LHCN-M2 (cell line): Measurements from ENCODE around the gene ALS2. TPM values are rescaled to one million over a fixed set of nuclear protein-coding genes. Genes with fewer than 3 reads are reported as not detected.
"Not testable (repeated sequence)": the region's sequence is repeated elsewhere in the genome, so short reads cannot be mapped to it uniquely, and the experiment has no call there.

Source experiments
- DNase-seq: peaks from one replicate; pipeline ENCODE4 v3.0.0-alpha.2; 2012; ENCODE audit warnings: low read depth
- total RNA-seq: library from RNA; depleted of rRNA; stranded (reverse); fragments of >200 nt; gene quantifications from 2 replicates; pipeline ENCODE4 v1.2.3, GENCODE V29; 2014

The ALS2 gene
- total RNA-seq, 1 experiment from 2014 or later: 25.8 TPM

DNA sequence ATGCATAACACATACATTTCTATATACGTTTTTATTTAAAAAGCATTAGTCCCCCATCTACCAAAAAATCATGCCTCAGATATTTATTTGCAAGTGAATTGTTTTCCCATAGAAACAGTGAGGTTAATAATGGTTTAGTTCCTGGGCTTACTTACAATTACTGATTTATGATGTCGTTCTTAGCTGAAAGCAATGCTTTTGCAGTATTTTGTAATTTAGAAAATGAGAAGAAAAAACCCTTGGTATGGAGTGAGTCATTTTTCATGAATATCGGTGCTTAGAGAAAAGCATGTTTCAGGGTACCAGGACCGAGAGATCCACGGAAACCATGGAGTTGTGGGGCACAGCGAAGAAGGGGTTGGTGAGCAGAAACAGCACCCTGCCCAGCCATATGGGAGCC lies 13.6 kb upstream of the ALS2 start:
- DNase-seq: no peak

DNA sequence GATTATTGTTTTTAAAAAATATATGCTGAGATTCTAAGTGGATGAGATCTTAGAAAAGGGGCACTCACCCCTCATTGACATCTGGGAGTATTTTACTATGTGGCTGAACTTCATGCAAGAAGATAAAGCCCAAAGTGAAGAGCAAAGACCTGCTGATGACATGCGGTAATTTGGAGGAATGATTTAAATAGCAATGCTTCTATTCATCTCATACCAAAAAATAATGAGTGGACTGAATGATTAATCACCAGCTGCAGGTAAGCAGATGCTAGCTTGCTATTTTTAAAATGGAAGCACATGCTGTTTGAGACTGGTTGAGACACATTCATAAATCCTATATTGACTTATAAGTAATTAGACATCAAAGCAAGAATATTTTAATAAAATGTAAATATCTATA lies 12.9 kb upstream of the ALS2 start:
- no peak for DNase-seq

DNA sequence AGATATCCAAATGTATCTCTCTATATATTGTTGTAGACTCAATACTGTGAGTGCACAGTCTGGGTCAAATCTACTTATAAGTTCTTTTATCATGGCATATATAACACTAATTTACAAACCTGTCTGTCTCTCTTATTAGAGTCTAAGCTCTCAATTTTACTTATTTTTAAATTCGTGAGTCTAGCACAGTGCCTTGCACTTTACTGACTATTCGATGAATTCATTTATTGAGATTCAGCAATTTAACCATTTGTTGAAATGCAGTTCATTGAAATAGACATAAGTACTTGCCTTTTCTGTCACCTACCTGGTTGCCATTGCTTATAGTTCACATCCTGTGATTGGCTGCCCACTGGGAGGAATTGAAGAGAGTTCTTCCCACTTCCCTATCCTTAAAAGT lies 10.3 kb upstream of the ALS2 start:
- no peak for DNase-seq

DNA sequence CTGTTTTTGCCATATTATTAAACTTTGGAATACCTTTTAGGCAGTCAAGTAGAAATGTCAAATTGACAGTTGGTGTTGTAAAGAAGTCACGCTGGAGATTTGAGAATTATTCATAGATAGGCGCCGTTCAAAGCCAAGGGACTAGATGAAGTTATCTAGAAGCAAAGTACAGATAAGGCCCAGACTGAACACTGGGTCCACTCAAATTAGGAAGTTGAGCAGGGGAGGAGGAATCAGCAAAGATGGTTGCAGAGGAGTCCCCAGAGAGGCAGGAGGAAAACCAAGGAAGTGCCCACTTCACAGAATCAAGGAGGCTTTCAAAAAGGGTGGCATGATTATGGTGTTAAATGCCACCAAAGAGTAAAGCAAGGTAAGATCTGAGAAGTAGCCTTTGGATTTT lies 9.6 kb upstream of the ALS2 start:
- no peak for DNase-seq

DNA sequence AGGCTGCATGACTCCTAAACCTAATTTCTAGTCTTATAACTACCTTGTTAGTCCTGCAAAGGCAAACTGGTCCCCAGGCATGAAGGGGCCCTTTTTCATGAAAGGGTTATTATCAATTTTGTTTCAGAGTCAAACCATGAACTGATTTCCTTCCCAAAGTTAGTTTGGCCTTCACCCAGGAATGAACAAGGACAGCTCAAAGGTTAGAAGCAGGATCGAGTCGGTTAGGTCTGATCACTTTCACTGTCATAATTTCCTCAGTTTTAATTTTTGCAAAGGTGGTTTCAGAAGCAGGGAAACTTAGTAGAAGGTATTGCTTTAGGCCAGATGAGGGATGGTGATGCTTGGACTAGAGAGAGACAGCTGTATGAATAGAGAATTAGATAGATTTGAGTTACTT lies 8.7 kb upstream of the ALS2 start:
- no peak for DNase-seq

DNA sequence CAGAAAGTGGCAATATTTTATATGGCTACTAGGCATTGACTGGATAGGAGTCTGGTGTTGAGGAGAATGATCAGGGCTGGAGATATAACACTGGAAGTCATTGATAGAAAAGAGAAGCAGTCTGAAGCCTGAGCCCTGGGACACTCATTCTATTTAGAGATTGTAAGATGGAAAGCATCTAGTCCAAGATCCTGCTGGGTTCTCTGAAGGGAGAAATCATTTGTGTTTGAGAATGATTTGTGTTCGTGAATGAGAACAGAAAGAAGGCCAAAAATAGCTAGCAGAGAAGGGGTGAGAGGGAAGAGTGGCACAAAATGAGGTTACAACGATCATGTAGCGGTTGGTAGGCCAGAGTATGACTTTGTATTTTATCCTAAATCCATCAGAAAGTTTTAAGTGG lies 7.6 kb upstream of the ALS2 start:
- no peak for DNase-seq

DNA sequence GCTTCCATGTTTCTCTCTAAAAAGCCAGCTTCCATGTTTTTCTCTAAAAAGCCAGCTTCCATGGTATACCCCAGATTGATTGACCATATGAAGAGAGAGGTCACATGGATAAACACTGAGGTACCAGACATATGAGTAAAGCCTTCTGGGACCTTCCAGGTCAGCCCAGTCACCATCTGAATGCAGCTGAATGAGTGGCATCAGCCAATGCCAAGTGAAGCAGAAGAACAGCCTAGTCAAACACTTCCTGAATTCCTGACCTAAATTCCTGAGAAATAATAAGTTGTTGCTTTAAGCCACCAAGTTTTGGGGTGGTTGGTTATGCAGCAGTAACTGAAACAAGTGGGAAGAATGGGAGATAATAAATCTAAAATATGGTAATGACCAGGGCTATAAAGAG lies 5.7 kb upstream of the ALS2 start:
- DNase-seq: no peak

DNA sequence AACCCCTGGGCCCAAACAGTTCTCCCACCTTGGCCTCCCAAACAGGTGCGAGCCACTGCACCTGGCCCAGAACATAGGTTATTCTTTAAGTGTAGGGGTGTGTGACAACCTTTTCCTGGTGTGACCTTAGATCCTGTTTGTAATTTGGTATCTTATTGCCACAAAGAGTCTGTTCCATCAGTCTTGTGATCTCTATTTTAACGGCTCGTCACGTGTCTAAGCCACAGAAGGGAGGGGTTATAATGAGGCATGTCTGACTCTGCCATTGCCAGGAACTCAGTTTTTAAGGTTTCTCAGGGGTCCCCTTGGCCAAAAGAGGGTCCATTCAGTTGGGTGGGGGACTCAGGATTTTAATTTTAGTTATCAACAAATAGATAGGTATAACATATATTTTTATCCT lies 4.4 kb upstream of the ALS2 start:
- DNase-seq: no peak

DNA sequence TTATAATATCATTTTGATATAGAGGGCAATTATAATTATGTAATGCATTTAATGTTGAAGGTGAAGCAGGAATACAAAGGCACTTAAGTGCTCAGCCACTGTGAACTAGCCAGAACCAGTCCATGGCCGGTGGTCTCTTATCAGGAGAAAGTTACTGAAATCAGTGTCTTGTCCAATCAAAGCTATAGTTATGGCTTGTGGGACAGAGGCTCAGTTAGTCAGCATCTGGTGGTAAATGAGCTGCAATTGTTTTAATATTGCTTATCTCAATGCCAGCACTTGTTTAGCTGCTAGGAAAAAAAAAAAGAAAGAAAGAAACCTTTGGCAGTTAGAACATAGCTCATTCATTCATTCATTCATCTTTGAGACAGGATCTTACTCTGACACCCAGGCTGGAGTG lies 3.8 kb upstream of the ALS2 start:
- no peak for DNase-seq

DNA sequence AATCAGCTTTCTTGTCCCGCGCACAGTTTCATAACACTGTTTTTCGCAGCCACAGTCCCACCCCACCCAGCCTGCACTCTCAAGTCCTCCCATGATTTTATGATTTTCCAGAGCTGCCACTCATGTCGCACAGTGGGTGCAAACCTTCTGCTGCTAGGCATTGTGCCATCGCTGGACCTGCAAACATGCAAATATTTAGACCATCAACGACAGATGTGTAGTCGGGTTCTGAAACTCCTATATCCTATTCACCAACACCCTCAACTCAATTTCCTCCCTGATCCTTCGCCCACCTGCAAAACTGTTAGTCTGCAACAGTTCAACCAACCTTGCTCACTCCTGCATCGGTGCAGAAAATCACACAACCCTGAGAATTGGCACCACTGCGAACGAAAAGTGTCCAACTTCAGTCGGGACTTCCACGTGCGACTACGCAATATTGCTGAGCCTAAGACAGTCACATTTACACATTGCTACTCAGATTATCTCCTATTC lies 871 bp upstream of the ALS2 start:
- DNase-seq: no peak

DNA sequence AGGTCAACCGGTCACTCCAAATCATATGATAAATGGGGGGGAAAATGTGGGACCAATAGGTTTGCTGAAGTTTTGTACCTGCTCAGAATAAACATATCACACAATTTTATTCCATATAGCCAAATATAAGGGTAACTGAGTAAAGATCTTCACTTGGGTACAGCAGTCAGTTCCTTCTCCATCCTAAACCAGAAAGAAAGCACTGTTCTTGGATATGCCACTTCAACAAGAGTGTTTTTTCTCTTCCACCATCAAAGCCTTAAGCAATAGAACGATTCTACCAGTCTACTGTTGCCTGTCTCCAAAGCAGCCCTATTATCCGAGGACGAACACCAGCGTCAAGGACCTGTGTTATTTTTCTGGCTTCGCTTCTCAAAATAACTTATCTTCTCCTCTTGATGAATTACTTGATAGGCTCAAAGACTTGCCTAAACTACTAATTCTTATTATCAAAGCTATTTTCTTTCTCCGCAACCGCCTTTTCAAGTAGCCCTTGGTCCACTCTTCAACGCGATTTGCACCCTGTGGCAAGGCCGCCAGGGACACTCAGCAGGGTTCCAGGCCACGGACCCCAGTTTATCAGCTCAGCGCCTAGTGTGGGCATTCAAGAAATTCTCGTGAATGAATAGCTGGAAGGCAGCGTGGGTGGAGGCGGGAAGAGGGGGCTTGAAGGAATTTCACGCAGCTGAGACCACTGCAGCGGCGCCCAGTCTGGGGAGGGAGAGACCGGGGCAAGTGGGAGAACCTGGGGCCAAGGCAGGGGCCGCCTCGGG lies 646 bp downstream of the ALS2 start:
- peak; percentile 31 for DNase-seq

DNA sequence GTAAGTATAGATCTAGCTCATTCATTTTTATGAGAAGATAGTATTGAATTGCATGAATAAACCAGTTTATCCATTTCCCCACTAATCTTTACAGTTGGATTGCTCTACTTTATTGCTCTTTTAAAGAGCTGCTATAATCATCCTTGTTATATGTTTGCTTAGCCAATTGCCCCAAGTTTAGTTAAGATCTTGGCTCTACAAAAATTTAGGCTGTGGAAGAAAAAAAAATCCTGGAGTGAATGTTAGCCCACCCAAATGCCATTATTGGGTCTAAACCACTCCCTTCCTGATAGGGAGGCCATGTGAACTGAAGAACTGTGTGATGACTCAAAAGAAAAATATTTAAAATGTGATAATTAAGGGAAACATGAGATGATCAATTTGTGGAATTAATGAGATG lies 2.9 kb downstream of the ALS2 start:
- no peak for DNase-seq

DNA sequence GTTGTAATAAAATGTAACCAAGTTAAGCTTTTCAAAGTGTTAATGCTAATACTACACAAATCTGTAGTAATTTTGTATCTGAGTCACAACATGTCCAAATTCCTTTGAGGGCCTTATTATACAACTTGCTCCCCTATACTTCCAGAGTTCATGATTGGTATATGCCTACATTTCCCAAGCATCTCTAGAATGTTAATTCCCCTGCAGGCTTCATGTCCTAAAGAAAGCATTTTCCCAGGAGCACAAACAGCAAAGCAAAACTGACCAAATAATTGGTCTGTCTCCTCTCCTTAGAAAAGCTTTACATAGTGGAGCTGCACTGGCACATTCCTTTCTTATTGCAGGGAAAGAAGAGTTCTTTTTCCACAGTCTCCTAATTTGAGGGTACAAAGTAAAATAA lies 3.7 kb downstream of the ALS2 start:
- DNase-seq: no peak

DNA sequence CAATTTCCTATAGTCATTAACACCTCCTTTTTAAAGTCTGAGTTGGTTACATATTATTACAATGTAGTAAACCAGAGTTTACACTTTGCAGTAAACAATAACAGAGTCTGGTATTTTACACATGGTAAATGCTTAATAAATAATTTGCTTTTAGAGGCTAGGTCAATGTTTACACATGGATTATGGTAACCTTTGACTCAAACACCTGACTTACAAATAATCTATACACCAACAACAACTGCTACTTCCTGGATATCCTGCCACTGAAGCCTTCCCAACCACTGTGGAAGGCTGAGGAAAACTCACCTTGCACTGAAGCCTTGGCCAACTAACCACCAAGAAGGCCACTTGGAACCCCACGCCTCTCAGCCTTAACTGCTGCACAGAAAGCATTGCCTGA lies 5.4 kb downstream of the ALS2 start:
- DNase-seq: no peak

DNA sequence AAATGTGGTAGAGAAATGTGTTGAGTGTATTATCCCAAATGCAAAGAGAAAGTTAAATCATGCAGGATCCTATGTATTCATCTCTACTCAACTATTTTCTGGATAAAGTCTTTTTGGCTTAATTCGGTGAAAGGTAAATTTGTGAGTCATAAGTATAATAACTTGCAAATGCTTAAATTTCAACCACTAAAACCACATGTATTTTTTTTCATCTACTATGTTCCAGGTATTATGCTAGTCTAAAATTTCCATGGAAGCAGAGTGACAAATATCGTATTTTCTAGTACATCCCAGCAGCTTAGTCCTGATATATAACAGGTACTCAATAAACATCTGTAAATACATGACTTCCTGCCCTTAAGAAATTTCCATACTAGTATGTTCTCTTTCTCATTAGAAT lies 6.2 kb downstream of the ALS2 start:
- no peak for DNase-seq

DNA sequence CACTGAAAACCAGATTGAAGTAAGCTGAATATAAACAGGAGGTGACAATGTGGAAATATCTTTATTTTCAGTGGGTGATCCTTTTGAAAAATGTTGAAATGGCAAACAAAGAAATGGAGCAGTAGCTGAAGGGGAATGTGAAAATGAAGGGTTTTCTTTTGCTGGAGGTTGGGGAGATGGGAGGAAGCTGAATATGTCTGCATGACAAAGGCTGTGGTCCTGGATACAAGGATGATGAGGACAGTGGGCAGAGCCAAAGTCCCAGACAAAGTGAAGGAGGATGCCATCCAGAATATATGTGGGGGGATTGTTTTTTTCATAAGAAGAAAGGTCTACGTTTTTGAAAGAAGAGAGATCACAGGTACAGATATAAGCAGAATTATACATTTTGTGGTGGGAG lies 6.7 kb downstream of the ALS2 start:
- no peak for DNase-seq

DNA sequence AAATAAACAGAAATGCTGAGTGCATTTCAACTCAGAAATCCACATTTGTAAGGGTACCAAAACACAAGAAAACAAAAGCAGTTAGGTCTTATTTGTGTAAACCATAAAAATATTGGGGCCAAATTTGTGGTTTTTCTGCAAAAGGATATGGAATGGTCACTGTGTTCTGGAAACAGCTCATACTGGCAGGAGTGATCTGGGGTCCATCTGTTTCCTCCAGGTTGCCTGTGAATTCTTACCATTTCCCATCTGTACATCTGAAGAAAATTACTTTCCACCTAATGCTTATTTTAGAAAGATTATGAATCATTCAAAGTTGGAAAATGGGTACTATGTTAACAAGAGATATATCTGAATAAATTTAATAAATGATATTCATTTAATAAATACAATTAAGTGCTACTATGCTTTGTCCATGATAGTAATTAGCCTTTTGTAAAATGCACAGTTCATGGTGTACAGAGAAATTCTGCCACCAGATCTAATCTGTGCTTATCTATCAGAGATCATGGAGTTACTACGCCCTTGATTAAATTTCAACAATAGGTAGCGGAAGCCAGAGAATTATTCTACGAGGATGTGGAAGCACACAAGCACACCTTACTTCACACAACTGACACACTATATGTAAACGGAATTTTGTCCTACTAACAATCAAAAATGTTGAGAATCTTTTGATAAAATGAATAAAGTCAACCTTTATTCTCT lies 10.9 kb downstream of the ALS2 start:
- DNase-seq: no peak

DNA sequence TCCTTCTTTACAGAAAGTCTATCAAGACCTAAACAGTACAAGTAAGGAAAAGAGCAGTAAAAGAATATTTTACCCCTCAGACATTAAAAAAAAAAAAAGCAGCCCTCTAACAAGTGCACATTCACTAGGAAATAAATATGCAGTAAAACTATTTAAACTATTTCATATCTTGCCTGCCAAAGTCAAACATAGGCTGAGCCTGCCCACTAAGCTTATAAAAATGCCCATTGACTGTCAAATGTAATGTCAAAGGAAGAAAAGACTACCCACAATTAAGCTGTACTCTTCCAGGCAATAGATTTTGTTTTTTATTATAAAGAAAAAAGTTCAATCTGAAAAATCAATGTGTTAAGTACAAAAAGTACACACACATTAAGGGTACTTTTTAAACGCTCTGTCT lies 11.8 kb downstream of the ALS2 start:
- DNase-seq: peak; percentile 3

DNA sequence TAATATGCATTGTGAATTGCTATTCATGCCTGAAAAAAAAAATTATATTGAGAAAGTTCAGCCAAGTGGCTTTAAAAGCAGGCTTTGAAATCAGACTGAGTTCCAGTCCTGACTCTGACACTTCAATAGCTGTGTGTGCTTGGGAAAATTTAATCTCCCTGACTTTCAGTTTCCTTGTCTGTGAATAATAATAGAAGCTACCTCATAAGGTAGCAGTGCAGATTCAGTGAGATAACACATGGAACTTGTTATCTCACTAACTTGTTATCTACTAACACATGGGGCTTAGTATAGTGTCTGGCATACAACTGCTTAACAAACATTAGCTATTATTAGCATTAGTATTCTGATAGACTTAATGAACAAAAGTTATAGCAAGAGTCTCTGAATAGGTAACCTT lies 14.9 kb downstream of the ALS2 start:
- no peak for DNase-seq

DNA sequence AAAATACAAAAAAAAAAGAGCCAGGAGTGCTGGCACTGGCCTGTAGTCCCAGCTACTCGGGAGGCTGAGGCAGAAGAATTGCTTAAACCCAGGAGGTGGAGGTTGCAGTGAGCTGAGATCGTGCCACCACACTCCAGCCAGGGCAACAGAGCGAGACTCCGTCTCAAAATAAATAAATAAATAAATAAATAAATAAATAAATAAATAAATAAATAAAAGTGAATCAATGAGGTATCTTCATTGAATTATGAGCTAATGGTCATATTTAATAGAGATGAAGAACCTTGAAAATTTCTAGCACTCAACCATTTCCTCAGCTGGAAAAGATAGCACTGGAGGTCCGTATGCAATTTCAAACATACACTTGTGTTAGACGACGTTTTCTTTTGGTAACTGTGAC lies 16.3 kb downstream of the ALS2 start:
- not testable (repeated sequence) for DNase-seq

DNA sequence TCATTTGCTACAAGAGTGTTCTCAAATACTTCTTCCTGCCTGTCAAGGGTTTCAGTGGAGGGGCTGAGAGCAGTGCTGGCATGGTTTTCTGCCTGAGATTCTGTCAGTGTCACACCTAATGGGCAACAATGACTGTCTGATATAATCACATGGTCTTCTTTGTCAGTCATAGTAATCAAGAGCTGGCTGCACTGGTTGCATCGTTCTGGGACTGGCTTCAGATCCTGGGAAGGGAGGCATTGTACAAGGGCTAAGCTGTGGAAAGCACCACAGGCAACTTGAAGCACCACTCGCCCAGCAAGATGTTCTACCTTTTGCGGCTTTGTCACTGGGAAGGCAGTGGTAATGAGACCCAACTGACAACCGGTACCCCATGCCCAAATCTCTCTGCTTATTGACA lies 19.6 kb downstream of the ALS2 start:
- no peak for DNase-seq

DNA sequence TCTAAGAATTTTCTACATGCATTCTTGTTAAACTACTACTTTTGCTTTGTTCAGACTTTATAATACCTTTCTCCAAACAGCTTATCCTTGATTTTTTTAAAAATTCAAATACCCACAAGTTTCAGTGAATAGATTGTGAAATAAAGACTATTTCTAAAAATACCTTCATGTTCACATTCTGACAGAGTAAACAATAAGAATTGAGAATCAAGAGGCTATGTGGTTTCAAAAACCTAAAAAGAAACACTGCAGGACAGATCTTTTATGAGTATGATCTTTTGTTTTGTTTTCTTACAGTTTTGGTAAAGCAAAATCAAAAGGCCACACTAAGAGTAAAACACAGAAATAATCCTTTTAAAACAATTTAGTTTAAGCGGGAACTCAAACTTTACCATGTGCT lies 21.2 kb downstream of the ALS2 start:
- DNase-seq: no peak

DNA sequence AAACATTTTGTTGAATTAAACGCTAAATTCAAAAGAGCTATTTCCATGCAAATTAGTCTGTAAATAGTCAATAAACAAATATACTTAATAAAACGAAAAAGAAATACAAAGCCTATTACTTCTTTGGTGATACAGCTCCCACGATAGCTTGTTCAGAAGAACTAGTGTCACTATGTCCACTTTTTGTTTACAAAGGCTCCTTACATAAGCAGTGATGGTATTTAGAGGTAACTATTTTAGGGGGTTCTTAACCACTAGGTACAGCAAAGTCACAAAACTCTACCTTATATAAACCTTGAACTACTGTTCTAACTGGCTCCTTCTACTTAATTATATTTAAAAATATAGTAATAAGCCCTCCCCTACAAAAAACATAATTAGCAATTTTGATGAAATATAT lies 21.9 kb downstream of the ALS2 start:
- no peak for DNase-seq
